Measurements from ENCODE around the gene XDH.
A peak's percentile ranks its signal among the peaks of the same experiment; 100 is the strongest.

The XDH gene

DNA sequence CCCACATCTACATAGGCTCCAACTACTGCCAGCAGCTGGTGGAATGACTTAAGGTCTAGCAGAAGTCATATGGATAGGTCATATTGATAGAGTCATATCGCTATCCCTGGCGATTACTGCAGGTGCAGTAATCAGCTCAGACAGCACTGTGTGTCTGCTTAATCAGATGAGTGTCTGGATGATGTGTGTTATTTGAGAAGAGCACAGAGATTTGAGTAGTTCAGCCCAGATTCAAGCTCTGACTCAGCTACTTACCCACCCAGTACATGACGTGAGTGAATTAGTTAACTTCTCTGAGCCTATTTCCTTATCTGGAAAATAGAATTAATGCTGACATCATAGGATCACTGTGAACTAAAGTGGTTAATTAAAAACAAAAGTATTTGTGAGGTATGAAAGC is 101.6 kb downstream of the XDH start:
- Histone ChIP-seq H3K18ac (ENCODE audit: low read depth in 1 of 2, low read length in 2 of 2) (peak overlapping the region in 1 of 2 experiments; percentile 67), H2BK12ac (ENCODE audit: low read length in 2 of 2) (no peak overlapping the region), H3K79me1 (replicated peaks; ENCODE audit: low read length, poor library complexity, severe bottlenecking) (no peaks in the 10 kb centered on the region), H2BK120ac (ENCODE audit: low read depth, low read length) (no peak overlapping the region), H3K36me3 (ENCODE audit: control insufficient read depth in 1 of 2, insufficient read depth in 2 of 2, low read depth in 1 of 2, low read length in 2 of 2) (no peaks in the 10 kb centered on the region), H3K27ac (ENCODE audit: low read length, poor library complexity, severe bottlenecking) (no peak overlapping the region), H3K14ac (ENCODE audit: low read length in 2 of 2) (no peak overlapping the region), H3K4me3 (ENCODE audit: insufficient read depth in 1 of 2, low read depth in 1 of 2, low read length in 2 of 2) (no peak overlapping the region), H2AK5ac (ENCODE audit: low read length, severe bottlenecking) (no peak overlapping the region), H2BK15ac (ENCODE audit: low read depth, poor library complexity, severe bottlenecking) (no peak overlapping the region), H3K9ac (ENCODE audit: low read length) (no peak overlapping the region), H3K27me3 (ENCODE audit: control insufficient read depth in 1 of 2, insufficient read depth in 1 of 2, low read length in 2 of 2) (no peaks in the 10 kb centered on the region), H4K91ac (ENCODE audit: low read length) (no peak overlapping the region), H3K4ac (ENCODE audit: low read depth in 1 of 2, low read length in 2 of 2) (no peak overlapping the region), H3K23ac (ENCODE audit: low read length in 2 of 2) (no peak overlapping the region), H3K9me3 (ENCODE audit: control insufficient read depth, low read length) (peaks cover 11% of the 10 kb centered on the region), H2BK5ac (ENCODE audit: low read depth, low read length, poor library complexity, severe bottlenecking) (no peak overlapping the region), H2AFZ (ENCODE audit: low read depth, low read length) (no peak overlapping the region), H3K4me2 (ENCODE audit: low read length, poor library complexity, severe bottlenecking) (no peak overlapping the region), H3K4me1 (ENCODE audit: control insufficient read depth, insufficient read depth, low read depth, low read length) (no peaks in the 10 kb centered on the region), H4K8ac (ENCODE audit: low read length) (peak overlapping the region; percentile 82)
- DNase-seq = peak; percentile 50
- 95% methylated on average over 2 of the region's 3 CpGs for WGBS

DNA sequence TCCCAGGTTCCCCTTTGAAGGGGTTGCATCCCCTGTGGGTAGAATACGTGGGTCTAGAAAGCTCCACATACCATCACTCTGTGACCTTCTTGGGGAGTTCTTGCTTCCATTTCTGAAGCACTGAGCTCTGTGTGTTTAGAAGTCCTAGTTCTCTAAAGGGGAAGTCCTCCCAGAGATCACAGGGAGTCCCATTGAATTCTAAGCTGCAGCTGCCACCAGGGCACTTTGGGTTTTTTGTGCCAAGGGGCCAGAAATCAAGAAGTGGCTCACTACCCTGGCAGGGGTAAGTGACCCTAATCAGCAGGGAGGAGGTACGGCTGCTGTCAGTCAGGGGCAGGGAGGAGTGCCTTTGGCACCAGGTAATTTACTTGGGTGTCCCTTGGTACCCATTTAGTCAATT is 109.7 kb downstream of the XDH start:
- no peak overlapping the region for H3K9ac ChIP-seq (ENCODE audit: low read length)
- H3K4me2 ChIP-seq (ENCODE audit: low read length, poor library complexity, severe bottlenecking) = no peak overlapping the region

DNA sequence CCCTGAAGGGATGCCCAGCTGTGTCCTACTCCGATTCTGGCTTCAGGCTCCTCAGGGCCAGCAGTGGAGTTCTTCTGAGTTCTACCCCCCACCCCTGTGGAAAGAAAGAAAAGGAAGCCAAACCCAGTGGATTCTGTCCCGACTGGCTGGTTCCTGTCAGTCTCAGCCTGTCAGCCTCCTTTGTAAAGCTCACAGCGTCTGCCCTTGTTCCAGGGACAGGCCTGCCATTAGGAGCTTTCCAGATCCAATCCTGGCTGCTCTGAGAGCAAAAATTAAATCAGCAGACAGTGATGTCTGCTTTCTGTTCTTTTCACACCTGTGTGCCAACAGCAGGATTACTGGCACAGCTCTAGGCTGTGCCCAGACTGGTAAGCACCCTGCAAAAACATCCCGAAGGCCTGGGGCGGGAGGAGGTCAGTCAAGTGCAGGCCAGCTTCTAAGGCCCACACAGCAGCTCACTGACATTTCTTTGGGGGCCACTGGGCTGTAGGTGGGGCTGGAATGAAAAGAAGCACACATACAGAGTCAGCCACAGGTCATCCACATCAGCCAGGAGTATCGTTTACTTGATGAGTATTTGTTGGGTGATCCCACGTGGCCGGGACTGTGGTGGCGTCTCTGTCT is 111.5 kb downstream of the XDH start:
- Histone ChIP-seq H4K8ac (ENCODE audit: low read length) (peak overlapping the region; percentile 7), H3K23ac (ENCODE audit: low read length in 2 of 2) (no peak overlapping the region), H3K27me3 (ENCODE audit: control insufficient read depth in 1 of 2, insufficient read depth in 1 of 2, low read length in 2 of 2) (no peaks in the 10 kb centered on the region), H3K79me1 (replicated peaks; ENCODE audit: low read length, poor library complexity, severe bottlenecking) (no peaks in the 10 kb centered on the region), H3K14ac (ENCODE audit: low read length in 2 of 2) (no peak overlapping the region), H2BK12ac (ENCODE audit: low read length in 2 of 2) (no peak overlapping the region), H4K91ac (ENCODE audit: low read length) (peak overlapping the region; percentile 53), H3K18ac (ENCODE audit: low read depth in 1 of 2, low read length in 2 of 2) (no peak overlapping the region), H3K9ac (ENCODE audit: low read length) (no peak overlapping the region), H3K4me3 (ENCODE audit: insufficient read depth in 1 of 2, low read depth in 1 of 2, low read length in 2 of 2) (no peak overlapping the region), H2BK15ac (ENCODE audit: low read depth, poor library complexity, severe bottlenecking) (no peak overlapping the region), H3K36me3 (ENCODE audit: control insufficient read depth in 1 of 2, insufficient read depth in 2 of 2, low read depth in 1 of 2, low read length in 2 of 2) (no peaks in the 10 kb centered on the region), H2AFZ (ENCODE audit: low read depth, low read length) (no peak overlapping the region), H2AK5ac (ENCODE audit: low read length, severe bottlenecking) (no peak overlapping the region), H3K27ac (ENCODE audit: low read length, poor library complexity, severe bottlenecking) (no peak overlapping the region), H2BK5ac (ENCODE audit: low read depth, low read length, poor library complexity, severe bottlenecking) (no peak overlapping the region), H3K9me3 (ENCODE audit: control insufficient read depth, low read length) (no peaks in the 10 kb centered on the region), H3K4ac (ENCODE audit: low read depth in 1 of 2, low read length in 2 of 2) (no peak overlapping the region), H3K4me2 (ENCODE audit: low read length, poor library complexity, severe bottlenecking) (no peak overlapping the region), H2BK120ac (ENCODE audit: low read depth, low read length) (no peak overlapping the region), H3K4me1 (ENCODE audit: control insufficient read depth, insufficient read depth, low read depth, low read length) (peaks cover 2% of the 10 kb centered on the region)
- no peak for DNase-seq
- 84% methylated on average over 9 of the region's 9 CpGs for WGBS

More for the DNA sequence above, 109.7 kb downstream of the XDH start:
- Histone ChIP-seq H3K27me3 (ENCODE audit: control insufficient read depth in 1 of 2, insufficient read depth in 1 of 2, low read length in 2 of 2) (no peaks in the 10 kb centered on the region), H3K27ac (ENCODE audit: low read length, poor library complexity, severe bottlenecking) (no peak overlapping the region), H3K9me3 (ENCODE audit: control insufficient read depth, low read length) (peaks cover 9% of the 10 kb centered on the region), H4K8ac (ENCODE audit: low read length) (no peak overlapping the region), H3K79me1 (replicated peaks; ENCODE audit: low read length, poor library complexity, severe bottlenecking) (no peaks in the 10 kb centered on the region), H2BK5ac (ENCODE audit: low read depth, low read length, poor library complexity, severe bottlenecking) (no peak overlapping the region), H2AK5ac (ENCODE audit: low read length, severe bottlenecking) (no peak overlapping the region), H2AFZ (ENCODE audit: low read depth, low read length) (no peak overlapping the region), H3K23ac (ENCODE audit: low read length in 2 of 2) (no peak overlapping the region), H2BK120ac (ENCODE audit: low read depth, low read length) (no peak overlapping the region), H2BK12ac (ENCODE audit: low read length in 2 of 2) (no peak overlapping the region), H3K4me3 (ENCODE audit: insufficient read depth in 1 of 2, low read depth in 1 of 2, low read length in 2 of 2) (no peak overlapping the region), H4K91ac (ENCODE audit: low read length) (no peak overlapping the region), H3K14ac (ENCODE audit: low read length in 2 of 2) (no peak overlapping the region), H3K4me1 (ENCODE audit: control insufficient read depth, insufficient read depth, low read depth, low read length) (peaks cover 2% of the 10 kb centered on the region), H3K36me3 (ENCODE audit: control insufficient read depth in 1 of 2, insufficient read depth in 2 of 2, low read depth in 1 of 2, low read length in 2 of 2) (no peaks in the 10 kb centered on the region), H2BK15ac (ENCODE audit: low read depth, poor library complexity, severe bottlenecking) (no peak overlapping the region), H3K18ac (ENCODE audit: low read depth in 1 of 2, low read length in 2 of 2) (no peak overlapping the region), H3K4ac (ENCODE audit: low read depth in 1 of 2, low read length in 2 of 2) (no peak overlapping the region)
- 92% methylated on average over 2 of the region's 2 CpGs for whole genome bisulfite sequencing
- DNase-seq = no peak

DNA sequence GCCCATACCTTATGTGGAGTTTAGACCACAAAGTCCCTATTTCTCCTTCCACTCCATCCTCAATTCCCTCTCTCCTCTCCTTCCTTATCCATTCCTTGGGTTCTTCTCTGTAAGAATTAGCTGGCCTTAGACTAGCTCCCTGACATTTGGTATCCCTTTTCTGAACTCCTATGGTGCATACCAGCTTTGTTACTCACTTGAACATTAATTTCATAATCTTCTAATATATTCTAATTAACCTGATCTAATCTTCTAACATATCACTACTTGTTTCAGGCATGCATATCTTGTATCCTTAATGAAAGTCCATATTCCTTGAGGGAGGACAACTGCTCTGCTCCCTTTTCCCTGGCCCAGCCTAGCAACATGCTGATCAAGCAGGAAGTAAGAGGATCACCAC is 114.2 kb downstream of the XDH start:
- H3K9me3 ChIP-seq (ENCODE audit: control insufficient read depth, low read length) = no peaks in the 10 kb centered on the region
- H2BK12ac ChIP-seq (ENCODE audit: low read length in 2 of 2) = no peak overlapping the region
- no peak overlapping the region for H3K4me3 ChIP-seq (ENCODE audit: insufficient read depth in 1 of 2, low read depth in 1 of 2, low read length in 2 of 2)
- H3K36me3 ChIP-seq (ENCODE audit: control insufficient read depth in 1 of 2, insufficient read depth in 2 of 2, low read depth in 1 of 2, low read length in 2 of 2) = no peaks in the 10 kb centered on the region
- no peak overlapping the region for H4K91ac ChIP-seq (ENCODE audit: low read length)
- H2AK5ac ChIP-seq (ENCODE audit: low read length, severe bottlenecking) = no peak overlapping the region
- no peak overlapping the region for H3K23ac ChIP-seq (ENCODE audit: low read length in 2 of 2)
- no peak overlapping the region for H2BK15ac ChIP-seq (ENCODE audit: low read depth, poor library complexity, severe bottlenecking)
- no peaks in the 10 kb centered on the region for H3K79me1 ChIP-seq (replicated peaks; ENCODE audit: low read length, poor library complexity, severe bottlenecking)
- no peak overlapping the region for H3K18ac ChIP-seq (ENCODE audit: low read depth in 1 of 2, low read length in 2 of 2)
- no peak overlapping the region for H2BK5ac ChIP-seq (ENCODE audit: low read depth, low read length, poor library complexity, severe bottlenecking)
- H3K4me1 ChIP-seq (ENCODE audit: control insufficient read depth, insufficient read depth, low read depth, low read length) = peaks cover 18% of the 10 kb centered on the region
- DNase-seq = no peak
- no peak overlapping the region for H2BK120ac ChIP-seq (ENCODE audit: low read depth, low read length)
- no peak overlapping the region for H4K8ac ChIP-seq (ENCODE audit: low read length)
- H3K4ac ChIP-seq (ENCODE audit: low read depth in 1 of 2, low read length in 2 of 2) = no peak overlapping the region
- H3K27ac ChIP-seq (ENCODE audit: low read length, poor library complexity, severe bottlenecking) = no peak overlapping the region
- H2AFZ ChIP-seq (ENCODE audit: low read depth, low read length) = no peak overlapping the region
- H3K14ac ChIP-seq (ENCODE audit: low read length in 2 of 2) = no peak overlapping the region
- no peak overlapping the region for H3K4me2 ChIP-seq (ENCODE audit: low read length, poor library complexity, severe bottlenecking)
- no peak overlapping the region for H3K9ac ChIP-seq (ENCODE audit: low read length)
- H3K27me3 ChIP-seq (ENCODE audit: control insufficient read depth in 1 of 2, insufficient read depth in 1 of 2, low read length in 2 of 2) = peaks cover 0 to 4% of the 10 kb centered on the region in 2 experiments

All from mesenchymal stem cell (in vitro differentiated cells and primary cell).